BLaER1 treated with 17β-estradiol and CSF1 and Interleukin-3, amounts not matched to agents 10 nM and 100 nM (cell line): Measurements from ENCODE around the gene PLB1.
"Not testable (repeated sequence)": the region's sequence is repeated elsewhere in the genome, so short reads cannot be mapped to it uniquely, and the experiment has no call there.

Experiments
- H3K27ac ChIP-seq, 11 experiments: shearing (Covaris generic); formaldehyde crosslinking; 2 replicates each; pipeline ENCODE4 v1.8.1; 2022
- H3K27me3 ChIP-seq, 11 experiments: shearing (Covaris generic); formaldehyde crosslinking; 2 replicates each; pipeline ENCODE4 v1.8.1; 2022
- H3K36me3 ChIP-seq, 11 experiments: shearing (Covaris generic); formaldehyde crosslinking; 2 replicates each; pipeline ENCODE4 v1.8.1; 2022
- H3K4me1 ChIP-seq, 10 experiments: shearing (Covaris generic); formaldehyde crosslinking; 2 replicates each; pipeline ENCODE4 v1.8.1; 2022
- H3K4me2 ChIP-seq, 11 experiments: shearing (Covaris generic); formaldehyde crosslinking; 2 replicates each; pipeline ENCODE4 v1.8.1; 2022
- H3K4me3 ChIP-seq, 10 experiments: shearing (Covaris generic); formaldehyde crosslinking; 2 replicates each; pipeline ENCODE4 v1.8.1; 2022
- H3K9ac ChIP-seq, 11 experiments: shearing (Covaris generic); formaldehyde crosslinking; 2 replicates each; pipeline ENCODE4 v1.8.1; 2022
- H3K9me3 ChIP-seq, 11 experiments: shearing (Covaris generic); formaldehyde crosslinking; replicated peaks in 1 of 11; 2 replicates each; pipeline ENCODE4 v1.8.1; 2022
- H4K20me1 ChIP-seq, 11 experiments: shearing (Covaris generic); formaldehyde crosslinking; 2 replicates each; pipeline ENCODE4 v1.8.1; 2022
- Cebpa-rat ChIP-seq, 11 experiments: shearing (Covaris generic); IDR thresholded peaks; 2 replicates each; pipeline ENCODE4 v1.8.1; 2022

Gene PLB1

DNA sequence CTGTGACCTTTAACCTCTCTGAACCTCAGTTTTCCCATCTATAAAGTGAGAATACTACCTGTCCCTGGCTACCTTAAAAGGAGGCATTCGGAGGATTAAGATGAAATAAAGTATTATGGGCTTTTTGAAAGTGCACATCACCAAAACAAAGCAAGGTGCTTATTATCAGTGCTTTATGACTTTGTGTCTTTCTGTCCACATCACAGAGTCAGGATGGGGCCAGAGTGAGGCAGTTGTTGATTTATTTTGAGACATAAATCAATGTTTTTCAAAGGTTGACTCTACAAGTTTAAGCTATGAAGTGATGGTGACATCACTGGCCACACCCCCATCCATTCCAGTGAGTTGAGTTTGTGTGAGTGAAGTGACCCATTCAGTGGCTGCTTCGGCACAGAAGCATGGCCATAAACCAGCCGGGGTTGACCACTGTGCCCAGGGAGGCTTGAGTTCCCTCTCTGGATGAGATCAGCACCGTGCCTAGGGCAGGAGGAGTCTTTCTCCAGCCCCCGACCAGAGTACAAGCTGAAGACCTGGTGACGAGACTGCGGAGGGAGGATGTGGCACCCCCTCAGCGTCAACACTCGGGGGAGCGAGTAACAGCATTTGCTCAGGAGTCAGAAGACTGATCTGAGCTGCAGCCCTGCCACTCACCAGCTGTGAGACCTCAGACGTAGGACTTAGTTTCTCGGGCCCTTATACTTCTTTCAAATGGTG is 166.8 kb downstream of the PLB1 start:
- no peak for TF ChIP-seq Cebpa-rat (IDR thresholded peaks at IDR 0.05)
- no peak overlapping the region for H3K4me2 ChIP-seq
- H4K20me1 ChIP-seq = no peaks in the 10 kb centered on the region
- H3K36me3 ChIP-seq = no peaks in the 10 kb centered on the region
- H3K9ac ChIP-seq = no peak overlapping the region
- no peak overlapping the region for H3K4me3 ChIP-seq
- peaks cover 0 to 18% (median 0%) of the 10 kb centered on the region in 10 experiments; a peak in 1 of 20 replicates for H3K4me1 ChIP-seq
- H3K27ac ChIP-seq = no peak overlapping the region
- H3K9me3 ChIP-seq = no peaks in the 10 kb centered on the region
- H3K27me3 ChIP-seq = no peaks in the 10 kb centered on the region

DNA sequence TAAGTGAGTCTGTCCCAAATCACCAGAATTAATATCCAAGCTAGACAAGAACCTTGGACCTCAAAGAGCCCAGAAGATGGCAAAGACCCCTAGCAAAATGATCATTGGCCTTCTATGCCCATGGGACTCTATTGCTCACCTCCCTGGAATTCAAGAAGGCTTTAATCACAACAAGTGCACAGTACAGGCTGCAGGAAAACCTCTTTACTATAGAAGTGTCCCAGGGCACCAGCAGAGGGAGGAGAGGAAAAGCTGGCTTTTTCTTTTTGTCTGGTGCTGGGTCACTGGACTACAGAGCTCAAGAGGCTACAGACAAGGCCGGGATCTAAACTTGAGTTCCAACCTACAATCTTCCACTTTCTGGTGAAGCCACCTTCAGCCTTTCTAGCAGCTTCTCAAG is 167.5 kb downstream of the PLB1 start:
- no peak overlapping the region for H3K4me2 ChIP-seq
- H3K36me3 ChIP-seq = no peaks in the 10 kb centered on the region
- H3K4me1 ChIP-seq = peaks cover 0 to 13% (median 0%) of the 10 kb centered on the region in 10 experiments; a peak in 1 of 20 replicates
- no peaks in the 10 kb centered on the region for H3K9me3 ChIP-seq
- no peak overlapping the region for H3K9ac ChIP-seq
- H4K20me1 ChIP-seq = no peaks in the 10 kb centered on the region
- no peaks in the 10 kb centered on the region for H3K27me3 ChIP-seq
- TF ChIP-seq Cebpa-rat (IDR thresholded peaks at IDR 0.05) = no peak
- no peak overlapping the region for H3K4me3 ChIP-seq
- no peak overlapping the region for H3K27ac ChIP-seq

DNA sequence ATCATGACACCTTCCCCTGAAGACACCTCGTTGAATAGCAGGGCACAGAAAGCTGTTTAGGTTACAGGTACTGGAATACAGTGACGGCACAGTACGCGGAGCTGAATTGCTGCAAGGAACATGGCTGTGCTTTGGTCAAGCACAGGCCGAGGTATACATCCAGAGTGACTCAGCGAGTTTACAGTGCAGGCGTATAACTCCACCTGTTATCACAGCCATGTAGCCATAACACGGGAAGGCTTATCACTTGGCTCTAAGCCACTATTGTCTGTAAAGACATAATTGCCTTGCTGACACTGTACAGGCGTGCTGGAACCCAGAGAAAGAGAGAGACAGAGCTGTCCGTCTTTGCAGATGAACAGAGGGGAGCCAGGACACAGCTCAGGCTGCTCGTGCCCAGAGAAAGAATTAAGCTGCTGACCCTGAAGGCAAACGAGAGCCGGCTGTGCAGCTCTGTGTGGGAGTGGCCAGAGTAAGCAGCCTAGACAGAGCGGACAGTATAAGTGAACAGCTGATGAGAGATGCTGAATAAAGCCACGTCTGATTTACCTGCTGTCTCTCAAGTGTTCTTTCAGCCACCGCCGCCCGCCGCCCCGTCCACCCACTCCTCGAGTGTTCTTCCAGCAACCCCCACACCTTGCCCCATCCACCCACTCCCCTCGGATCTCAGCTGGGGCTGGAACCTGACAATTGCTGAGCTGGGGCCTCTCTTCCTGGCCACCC is 168.4 kb downstream of the PLB1 start:
- Histone ChIP-seq H3K36me3 (no peaks in the 10 kb centered on the region), H4K20me1 (no peaks in the 10 kb centered on the region), H3K4me3 (no peak overlapping the region), H3K9ac (no peak overlapping the region), H3K27me3 (no peaks in the 10 kb centered on the region), H3K9me3 (no peaks in the 10 kb centered on the region), H3K4me1 (peaks cover 0 to 3% (median 0%) of the 10 kb centered on the region in 10 experiments; a peak in 1 of 20 replicates), H3K4me2 (no peak overlapping the region), H3K27ac (no peak overlapping the region)
- TF ChIP-seq Cebpa-rat (IDR thresholded peaks at IDR 0.05) = no peak

DNA sequence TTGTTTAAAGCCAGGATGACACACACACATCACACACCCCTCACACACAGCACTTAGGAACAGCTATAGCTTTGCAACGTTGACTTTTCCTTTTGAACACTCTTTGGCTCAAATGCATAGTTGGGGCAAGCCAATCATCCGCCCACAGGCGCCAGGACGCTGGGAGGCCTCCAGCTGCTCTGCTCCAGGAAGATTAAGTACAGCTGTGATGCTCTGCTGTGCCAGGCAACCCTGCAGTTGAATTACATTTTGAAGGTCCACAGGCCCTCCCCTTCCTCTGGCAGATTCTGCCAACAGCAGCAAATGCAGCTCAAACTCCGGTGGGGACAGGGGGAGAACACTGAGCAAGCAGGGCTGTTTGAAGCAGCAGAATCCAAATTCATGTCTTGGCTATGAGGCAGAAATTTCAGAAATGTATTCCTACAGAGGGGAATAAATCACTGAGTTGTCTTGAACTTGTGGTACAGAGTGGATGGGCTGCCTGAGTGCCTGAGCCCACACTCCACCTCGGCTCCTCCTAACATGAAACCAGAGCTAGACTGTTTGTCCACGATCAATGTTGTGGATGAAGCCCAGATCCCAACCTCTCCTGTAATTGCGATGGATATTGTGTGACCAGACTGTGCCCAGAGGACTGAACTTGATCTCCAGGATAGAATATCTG is 169.3 kb downstream of the PLB1 start:
- H3K4me2 ChIP-seq = no peak overlapping the region
- H3K9ac ChIP-seq = no peak overlapping the region
- no peak for TF ChIP-seq Cebpa-rat (IDR thresholded peaks at IDR 0.05)
- no peaks in the 10 kb centered on the region for H4K20me1 ChIP-seq
- no peak overlapping the region for H3K27ac ChIP-seq
- H3K36me3 ChIP-seq = no peaks in the 10 kb centered on the region
- no peak overlapping the region for H3K4me3 ChIP-seq
- H3K9me3 ChIP-seq = no peaks in the 10 kb centered on the region
- no peaks in the 10 kb centered on the region for H3K27me3 ChIP-seq
- H3K4me1 ChIP-seq = no peaks in the 10 kb centered on the region

DNA sequence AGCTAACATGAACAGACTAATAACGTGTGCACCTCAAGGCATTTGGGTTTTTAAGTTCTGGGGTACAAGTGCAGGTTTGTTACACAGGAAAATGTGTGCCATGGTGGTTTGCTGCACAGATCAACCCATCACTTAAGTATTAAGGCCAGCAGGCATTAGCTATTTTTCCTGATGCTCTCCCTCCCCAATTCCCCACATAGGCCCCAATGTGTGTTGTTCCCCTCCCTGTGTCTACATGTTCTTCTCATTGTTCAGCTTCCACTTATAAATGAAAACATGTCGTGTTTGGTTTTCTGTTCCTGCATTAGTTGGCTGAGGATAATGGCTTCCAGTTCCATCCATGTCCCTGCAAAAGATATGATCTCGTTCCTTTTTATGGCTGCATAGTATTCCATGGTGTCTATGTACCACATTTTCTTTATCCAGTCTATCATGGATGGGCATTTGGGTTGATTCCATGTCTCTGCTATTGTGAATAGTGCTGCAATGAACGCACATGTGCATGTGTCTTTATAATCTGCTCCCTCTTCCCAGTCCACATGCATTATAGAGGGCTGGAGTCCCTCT is 170.0 kb downstream of the PLB1 start:
- H3K36me3 ChIP-seq, H3K9ac ChIP-seq, H4K20me1 ChIP-seq, H3K27me3 ChIP-seq, H3K4me2 ChIP-seq, H3K9me3 ChIP-seq, H3K4me1 ChIP-seq, H3K27ac ChIP-seq, H3K4me3 ChIP-seq: not testable (repeated sequence)

DNA sequence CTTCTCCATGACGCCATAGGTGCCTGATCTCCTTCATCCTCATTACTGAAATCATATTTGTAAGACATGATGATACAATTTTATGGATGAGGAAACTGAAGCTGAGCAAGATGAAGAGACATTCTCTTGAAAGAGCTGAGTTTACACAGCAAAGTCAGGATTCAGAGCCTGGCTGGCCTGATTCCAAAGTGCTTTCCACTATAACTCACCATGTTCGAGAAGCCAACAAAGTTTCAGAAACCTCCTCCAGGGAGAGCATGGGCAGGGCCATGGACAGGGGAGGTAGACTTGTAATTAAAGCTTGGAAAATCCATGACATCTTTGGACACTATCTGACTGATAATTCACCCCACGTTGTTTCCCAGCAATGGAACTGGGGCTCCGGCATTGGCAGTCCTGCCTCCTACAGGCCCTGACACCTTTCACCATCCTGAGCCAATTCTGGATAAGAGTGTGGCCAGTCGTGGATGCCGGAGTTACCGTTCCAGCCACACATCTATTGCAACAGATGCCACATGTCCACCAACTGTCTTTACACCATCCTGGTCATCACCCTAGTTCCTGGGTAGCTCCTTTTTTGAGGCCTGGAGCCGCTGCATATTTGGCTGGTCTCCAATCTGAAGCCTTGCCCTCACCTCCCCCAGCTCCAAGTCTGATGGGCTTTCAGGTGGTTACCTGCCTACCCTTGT is 170.8 kb downstream of the PLB1 start:
- Histone ChIP-seq H3K4me3 (no peak overlapping the region), H3K4me2 (no peak overlapping the region), H3K36me3 (no peaks in the 10 kb centered on the region), H3K9ac (no peak overlapping the region), H3K4me1 (0 out of 20 replicates have a peak, but pooled peaks cover 0 to under 1% (median 0%) of the 10 kb centered on the region in 10 experiments), H3K27ac (no peak overlapping the region), H4K20me1 (no peaks in the 10 kb centered on the region), H3K9me3 (no peaks in the 10 kb centered on the region; a peak in 1 of 22 replicates), H3K27me3 (no peaks in the 10 kb centered on the region)
- TF ChIP-seq Cebpa-rat (IDR thresholded peaks at IDR 0.05) = no peak

DNA sequence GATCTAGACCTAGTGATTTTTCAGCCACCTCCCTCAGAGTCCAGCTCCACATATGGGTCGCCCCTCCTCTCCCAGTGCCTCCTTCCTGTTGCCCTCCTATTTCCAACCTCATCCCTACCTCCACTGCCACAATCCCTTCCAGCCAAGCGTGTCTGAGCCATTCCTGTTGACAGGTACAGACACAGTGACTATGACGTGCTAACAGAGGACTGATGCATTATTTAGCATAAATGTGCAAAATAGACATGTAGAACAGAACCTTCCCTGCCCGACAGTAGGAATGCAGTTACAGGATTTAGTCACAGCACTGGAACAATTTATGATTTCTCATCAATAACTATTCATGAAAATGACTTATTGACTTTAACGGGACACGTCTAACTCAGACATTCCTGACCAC is 171.4 kb downstream of the PLB1 start:
- no peak overlapping the region for H3K27ac ChIP-seq
- no peak overlapping the region for H3K4me2 ChIP-seq
- no peaks in the 10 kb centered on the region for H4K20me1 ChIP-seq
- peaks cover 0 to 5% (median 0%) of the 10 kb centered on the region in 10 experiments; a peak in 2 of 20 replicates for H3K4me1 ChIP-seq
- no peak overlapping the region for H3K9ac ChIP-seq
- no peaks in the 10 kb centered on the region for H3K27me3 ChIP-seq
- no peak overlapping the region for H3K4me3 ChIP-seq
- peaks cover 0 to 4% (median under 1%) of the 10 kb centered on the region in 11 experiments; a peak in 8 of 22 replicates for H3K9me3 ChIP-seq
- no peak for TF ChIP-seq Cebpa-rat (IDR thresholded peaks at IDR 0.05)
- H3K36me3 ChIP-seq = no peaks in the 10 kb centered on the region

DNA sequence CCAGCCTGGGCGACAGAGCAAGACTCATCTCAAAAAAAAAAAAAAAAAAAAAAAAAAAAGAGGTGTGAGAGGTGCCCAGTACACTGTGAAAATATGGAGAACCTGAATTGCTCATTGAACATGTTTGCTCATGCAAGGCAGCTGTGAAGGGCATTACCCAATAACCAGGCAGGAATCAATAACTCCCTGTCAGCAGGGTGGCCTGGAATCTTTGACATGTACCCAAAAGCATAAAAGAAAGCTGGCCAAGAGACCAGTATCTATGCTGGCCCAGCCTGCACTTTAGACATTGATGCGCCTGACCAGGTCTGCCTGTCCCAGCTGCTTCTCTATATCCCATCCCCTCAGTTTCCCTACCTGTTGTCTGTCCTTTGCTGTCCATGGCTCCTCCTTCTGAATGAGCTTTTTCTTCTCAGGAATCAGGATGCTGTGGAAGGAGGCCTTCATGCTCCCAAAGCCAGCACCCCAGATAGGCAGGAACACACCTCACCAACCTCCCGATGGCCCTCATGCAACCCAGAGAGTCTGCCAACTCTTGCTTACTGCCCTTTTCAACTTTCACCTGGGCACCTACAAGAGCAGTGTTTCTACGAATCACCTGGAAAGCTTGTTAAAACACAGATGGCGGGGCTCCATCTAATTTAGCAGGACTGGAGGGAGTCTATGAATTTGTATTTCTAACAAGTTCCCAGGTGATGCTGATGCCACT is 172.4 kb downstream of the PLB1 start:
- Histone ChIP-seq H3K27me3 (no peaks in the 10 kb centered on the region), H3K4me2 (no peak overlapping the region), H3K27ac (no peak overlapping the region), H3K4me3 (no peak overlapping the region), H3K4me1 (peaks cover 0 to 5% (median 0%) of the 10 kb centered on the region in 10 experiments; a peak in 2 of 20 replicates), H4K20me1 (no peaks in the 10 kb centered on the region), H3K9ac (no peak overlapping the region), H3K36me3 (no peaks in the 10 kb centered on the region), H3K9me3 (peaks cover 0 to 14% (median 10%) of the 10 kb centered on the region in 11 experiments; a peak in 10 of 22 replicates)
- TF ChIP-seq Cebpa-rat (IDR thresholded peaks at IDR 0.05) = no peak
